CD4-positive, alpha-beta T cell treated with Interleukin-15 for 1 hour (primary cell): ENCODE measurements around the gene DEFB124.

ENCODE experiments used
- DNase-seq: peaks from one replicate; pipeline ENCODE4 v3.0.0-alpha.2; 2020

DEFB124 gene

GRCh38 chr20:31474758-31475427 lies at the start of gene DEFB124, which contains the start of gene REM1:
DEFB124 (minus strand) TSS chr20:31475127; CDS start chr20:31473013, 2,114 bp downstream.
REM1 (plus strand) TSS chr20:31475288; CDS start chr20:31476446, 1,158 bp downstream.
- DNase-seq: no peak

GRCh38 chr20:31523361-31524283 lies 48.7 kb upstream of the DEFB124 start:
- peak; percentile 70 for DNase-seq

- DNase-seq: no peak
Observed at GRCh38 chr20:31522731-31523130, 47.8 kb upstream of the DEFB124 start.

GRCh38 chr20:31521267-31521666 lies 46.3 kb upstream of the DEFB124 start:
- peak; percentile 41 for DNase-seq

GRCh38 chr20:31517373-31517772 lies 42.4 kb upstream of the DEFB124 start:
- DNase-seq: no peak

- no peak for DNase-seq
Observed at GRCh38 chr20:31516651-31517050, 41.7 kb upstream of the DEFB124 start.

GRCh38 chr20:31516166-31516565 lies 41.2 kb upstream of the DEFB124 start:
- no peak for DNase-seq

- no peak for DNase-seq
Observed at GRCh38 chr20:31515775-31516107, 40.8 kb upstream of the DEFB124 start.

- DNase-seq: no peak
Observed at GRCh38 chr20:31515072-31515774, 40.3 kb upstream of the DEFB124 start.

- DNase-seq: peak; percentile 88
Observed at GRCh38 chr20:31514154-31515071, 39.5 kb upstream of the DEFB124 start, which contains the start of gene HM13. HM13 (plus strand) TSS chr20:31514442; CDS start chr20:31514552, 110 bp downstream.

GRCh38 chr20:31508517-31509244 lies 33.8 kb upstream of the DEFB124 start:
- no peak for DNase-seq

GRCh38 chr20:31505903-31506302 lies 31.0 kb upstream of the DEFB124 start:
- DNase-seq: no peak

GRCh38 chr20:31502884-31503673 lies 28.2 kb upstream of the DEFB124 start:
- peak; percentile 67 for DNase-seq

- no peak for DNase-seq
Observed at GRCh38 chr20:31500527-31500926, 25.6 kb upstream of the DEFB124 start.

GRCh38 chr20:31497838-31498540 lies 23.1 kb upstream of the DEFB124 start:
- DNase-seq: peak; percentile 2

GRCh38 chr20:31496761-31497295 lies 21.9 kb upstream of the DEFB124 start:
- DNase-seq: no peak

GRCh38 chr20:31494131-31494530 lies 19.2 kb upstream of the DEFB124 start:
- DNase-seq: no peak

GRCh38 chr20:31490752-31491151 lies 15.8 kb upstream of the DEFB124 start:
- no peak for DNase-seq

- no peak for DNase-seq
Observed at GRCh38 chr20:31489152-31489551, 14.2 kb upstream of the DEFB124 start.

GRCh38 chr20:31488115-31488514 lies 13.2 kb upstream of the DEFB124 start:
- DNase-seq: no peak
